PC-9 (cell line): Measurements from ENCODE around the gene TENM4.

Source experiments
- CTCF ChIP-seq: fragments of 200-600 bp; sonication (generic); conservative IDR thresholded peaks from 2 replicates; pipeline ENCODE4 v1.6.1; 2017; ENCODE audit warnings: mixed run types, antibody characterized with exemption, mild to moderate bottlenecking, moderate library complexity
- EZH2 ChIP-seq: fragments of 200-600 bp; sonication (generic); IDR thresholded peaks from 2 replicates; pipeline ENCODE4 v1.8.0; 2017; ENCODE audit warnings: antibody characterized with exemption, low read depth

GRCh38 chr11:79417069-79417920, 23.5 kb downstream of the TENM4 start:
- TF ChIP-seq CTCF (no peak), EZH2 (no peak)
